ENCODE results near the gene MTOR. TPM values are rescaled to one million over a fixed set of nuclear protein-coding genes. Genes with fewer than 3 reads are reported as not detected.

MTOR gene
- total RNA-seq, 4 donors from 2014 or later, result 40.4 to 51.4 (median 49.6) TPM

- DNase-seq (ENCODE audit: low spot score in 2 of 2), result no peak
- TF ChIP-seq CTCF (IDR thresholded peaks at IDR 0.05), result no peak
- peak in 1 of 2 donors; percentile 71 for TF ChIP-seq EP300 (IDR thresholded peaks at IDR 0.05)
- no peak for TF ChIP-seq POLR2A (IDR thresholded peaks at IDR 0.05)
- Histone ChIP-seq H3K9me3 (no peaks in the 10 kb centered on the region), H3K27me3 (no peaks in the 10 kb centered on the region), H3K4me3 (no peak overlapping the region), H3K36me3 (peaks cover 0 to 92% (median 8%) of the 10 kb centered on the region in 3 donors), H3K4me1 (peaks cover 0 to 16% (median 0%) of the 10 kb centered on the region in 4 donors), H3K27ac (peak overlapping the region in 1 of 4 donors; percentile 72)
- 56 to 59% methylated on average over 2 of the region's 2 CpGs for WGBS, 2 donors
Measured at GRCh38 chr1:11215381-11216005, 46.9 kb downstream of the MTOR start.

- peaks cover 0 to 93% (median 8%) of the 10 kb centered on the region in 3 donors for H3K36me3 ChIP-seq
- no peaks in the 10 kb centered on the region for H3K9me3 ChIP-seq
- TF ChIP-seq POLR2A (IDR thresholded peaks at IDR 0.05), result no peak
- TF ChIP-seq EP300 (IDR thresholded peaks at IDR 0.05), result no peak
- no peak for TF ChIP-seq CTCF (IDR thresholded peaks at IDR 0.05)
- H3K27me3 ChIP-seq, result no peaks in the 10 kb centered on the region
- DNase-seq (ENCODE audit: low spot score in 2 of 2), result no peak
- H3K27ac ChIP-seq, result peak overlapping the region in 1 of 4 donors; percentile 72
- H3K4me3 ChIP-seq, result no peak overlapping the region
- H3K4me1 ChIP-seq, result peaks cover 0 to 16% (median 0%) of the 10 kb centered on the region in 4 donors
- WGBS, 2 donors, result 44 to 48% methylated on average over 3 of the region's 3 CpGs
Measured at GRCh38 chr1:11214698-11215380, 47.5 kb downstream of the MTOR start.

- TF ChIP-seq EP300 (IDR thresholded peaks at IDR 0.05) (no peak), CTCF (IDR thresholded peaks at IDR 0.05) (no peak), POLR2A (IDR thresholded peaks at IDR 0.05) (no peak)
- Histone ChIP-seq H3K4me3 (no peak overlapping the region), H3K9me3 (no peaks in the 10 kb centered on the region), H3K27ac (peak overlapping the region in 1 of 4 donors; percentile 35), H3K36me3 (peaks cover 0 to 83% (median 8%) of the 10 kb centered on the region in 3 donors), H3K27me3 (no peaks in the 10 kb centered on the region), H3K4me1 (peaks cover 0 to 25% (median 3%) of the 10 kb centered on the region in 4 donors)
- WGBS, 2 donors, result 68 to 75% methylated on average over 12 of the region's 12 CpGs
- DNase-seq (ENCODE audit: low spot score in 2 of 2), result no peak
Measured at GRCh38 chr1:11211925-11212587, 50.3 kb downstream of the MTOR start.

- peaks cover 0 to 84% (median 8%) of the 10 kb centered on the region in 3 donors for H3K36me3 ChIP-seq
- no peaks in the 10 kb centered on the region for H3K9me3 ChIP-seq
- WGBS, 2 donors, result 90 to 99% methylated on average over 3 to 4 of the region's 4 CpGs
- H3K27ac ChIP-seq, result peak overlapping the region in 1 of 4 donors; percentile 35
- no peak for DNase-seq (ENCODE audit: low spot score in 2 of 2)
- no peaks in the 10 kb centered on the region for H3K27me3 ChIP-seq
- TF ChIP-seq POLR2A (IDR thresholded peaks at IDR 0.05) (no peak), CTCF (IDR thresholded peaks at IDR 0.05) (no peak), EP300 (IDR thresholded peaks at IDR 0.05) (no peak)
- no peak overlapping the region for H3K4me3 ChIP-seq
- H3K4me1 ChIP-seq, result peaks cover 0 to 25% (median 3%) of the 10 kb centered on the region in 4 donors
Measured at GRCh38 chr1:11211461-11211860, 50.9 kb downstream of the MTOR start.
